Central memory CD8-positive, alpha-beta T cell (primary cell): Measurements from ENCODE around the gene GRID1.

Experiments used
- ATAC-seq: fragments of 150-1000 bp; cut with Tn5 transposase; replicated peaks from 2 replicates; pipeline ENCODE4 v1.10.0; 2022; ENCODE audit warnings: mild to moderate bottlenecking, moderate FRiP score, moderate number of reproducible peaks; ENCODE audit not compliant: poor library complexity, severe bottlenecking; ENCODE audit errors: extremely low read depth
- DNase-seq, 2 donors: peaks; one replicate each; pipeline ENCODE4 v3.0.0; 2021; ENCODE audit warnings: low spot score in 2 of 2
- H3K27ac Mint-ChIP-seq: one replicate; pipeline ENCODE4 v1.8.0; 2022; ENCODE audit warnings: low read depth, mild to moderate bottlenecking, moderate library complexity, mixed read lengths
- H3K27me3 Mint-ChIP-seq: one replicate; pipeline ENCODE4 v1.8.0; 2022; ENCODE audit warnings: mixed read lengths
- H3K36me3 Mint-ChIP-seq: one replicate; pipeline ENCODE4 v1.8.0; 2022; ENCODE audit warnings: mild to moderate bottlenecking, moderate library complexity, mixed read lengths; ENCODE audit not compliant: insufficient read depth
- H3K4me1 Mint-ChIP-seq: one replicate; pipeline ENCODE4 v1.8.0; 2022; ENCODE audit warnings: mixed read lengths
- H3K4me3 Mint-ChIP-seq: one replicate; pipeline ENCODE4 v1.8.0; 2022; ENCODE audit warnings: mild to moderate bottlenecking, moderate library complexity, mixed read lengths
- H3K9me3 Mint-ChIP-seq: one replicate; pipeline ENCODE4 v1.8.0; 2022; ENCODE audit warnings: mixed read lengths

GRID1 gene

DNA sequence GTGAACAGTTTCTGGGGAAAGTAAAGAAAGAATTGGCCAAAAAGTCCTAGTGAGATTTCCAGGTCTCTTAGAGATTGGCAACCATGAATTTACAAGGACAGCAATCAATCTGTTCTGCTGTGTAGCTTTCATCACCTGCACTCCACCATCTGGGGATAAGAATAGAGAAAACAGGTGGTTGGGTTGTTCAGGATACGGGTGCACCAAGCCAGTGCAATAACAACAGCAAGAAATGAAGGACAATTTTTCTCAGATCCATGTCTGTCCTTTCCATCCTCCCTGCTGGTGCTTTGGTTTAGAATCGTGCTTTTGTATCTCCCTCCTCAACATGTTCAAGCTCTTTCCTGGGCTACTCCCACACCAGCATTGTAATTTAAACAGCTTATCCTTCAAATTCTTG, 787.7 kb downstream of the GRID1 start:
- ATAC-seq, result no peak

GRCh38 chr10:85575441-85575840, 791.2 kb downstream of the GRID1 start:
- Mint-ChIP-seq H3K4me3 (no peak overlapping the region), H3K27ac (no peak overlapping the region), H3K27me3 (peaks cover 16% of the 10 kb centered on the region), H3K9me3 (no peaks in the 10 kb centered on the region), H3K4me1 (peaks cover 2% of the 10 kb centered on the region), H3K36me3 (no peaks in the 10 kb centered on the region)
- DNase-seq (no peak), ATAC-seq (no peak)

More for the DNA sequence above, 787.7 kb downstream of the GRID1 start:
- no peak for DNase-seq
- Mint-ChIP-seq H3K27ac (no peak overlapping the region), H3K4me3 (no peak overlapping the region), H3K36me3 (no peaks in the 10 kb centered on the region), H3K9me3 (no peaks in the 10 kb centered on the region), H3K4me1 (peaks cover 4% of the 10 kb centered on the region), H3K27me3 (peaks cover 16% of the 10 kb centered on the region)

- Mint-ChIP-seq H3K4me1 (no peaks in the 10 kb centered on the region), H3K36me3 (no peaks in the 10 kb centered on the region), H3K27me3 (no peaks in the 10 kb centered on the region), H3K27ac (no peak overlapping the region), H3K4me3 (no peak overlapping the region), H3K9me3 (no peaks in the 10 kb centered on the region)
- ATAC-seq (no peak), DNase-seq (no peak)
Measured at GRCh38 chr10:85570871-85571270, 795.7 kb downstream of the GRID1 start.

DNA sequence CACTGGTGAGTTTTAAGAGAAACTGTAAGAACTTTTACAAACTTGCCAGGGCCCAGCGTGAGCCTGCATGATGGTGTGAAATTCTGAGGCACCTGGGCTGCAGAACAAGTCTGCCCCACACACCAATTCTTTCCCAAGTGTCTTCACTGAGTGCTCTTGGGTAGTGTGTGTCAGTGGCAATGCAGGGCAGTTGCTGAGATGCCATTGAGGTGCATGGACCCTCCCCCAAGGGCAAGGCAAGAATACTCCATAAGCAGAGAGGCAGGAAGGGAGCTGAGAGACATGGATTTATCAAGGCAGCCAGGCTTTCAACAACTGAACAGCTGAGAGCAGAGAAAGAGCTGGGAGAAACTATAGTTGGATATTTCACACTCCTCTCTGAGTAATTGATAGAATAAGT, 801.2 kb downstream of the GRID1 start:
- H3K4me1 Mint-ChIP-seq, result no peaks in the 10 kb centered on the region
- H3K4me3 Mint-ChIP-seq, result no peak overlapping the region

DNA sequence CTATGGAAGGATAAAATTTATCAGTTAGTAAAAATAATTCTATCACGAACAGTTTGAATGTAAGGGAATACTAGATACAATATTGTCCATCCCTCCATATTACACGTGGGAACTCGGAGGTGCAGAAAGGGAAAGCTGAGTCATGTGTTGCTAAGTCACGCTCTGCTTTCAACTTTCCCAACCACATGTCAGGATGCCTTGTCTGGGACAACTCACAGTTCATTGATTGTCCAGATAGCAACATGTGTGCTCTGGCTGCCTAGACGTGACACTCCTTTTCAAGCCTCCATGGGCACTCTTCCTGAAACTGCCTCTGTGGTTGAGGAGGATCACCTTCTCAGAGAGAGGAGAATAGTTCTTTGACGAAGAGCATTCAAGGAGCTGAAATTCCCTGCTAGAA, 808.1 kb downstream of the GRID1 start:
- no peak for ATAC-seq
- H3K27ac Mint-ChIP-seq, result no peak overlapping the region

More for the DNA sequence above, 801.2 kb downstream of the GRID1 start:
- DNase-seq (no peak), ATAC-seq (no peak)
- Mint-ChIP-seq H3K27me3 (no peaks in the 10 kb centered on the region), H3K27ac (no peak overlapping the region), H3K9me3 (no peaks in the 10 kb centered on the region), H3K36me3 (no peaks in the 10 kb centered on the region)

DNA sequence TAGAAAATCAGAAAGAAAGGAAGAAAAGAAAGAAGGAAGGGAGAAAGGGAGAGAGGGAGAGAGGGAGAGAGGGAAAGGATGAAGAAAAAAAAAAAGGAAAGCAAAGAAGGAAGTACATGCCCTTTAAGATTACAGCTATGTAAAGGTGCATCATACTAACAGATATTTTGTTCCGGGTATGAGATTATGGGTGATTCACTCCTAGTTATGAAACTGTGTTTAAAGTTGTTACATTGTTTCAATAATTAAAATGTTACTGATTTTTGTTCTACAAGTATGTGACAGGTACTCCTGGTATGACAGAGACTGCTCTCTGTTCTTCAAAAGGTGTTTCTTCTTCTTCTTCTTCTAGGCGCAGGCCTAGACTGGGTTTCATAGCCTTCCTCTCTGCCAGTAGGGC, 808.9 kb downstream of the GRID1 start:
- Mint-ChIP-seq H3K27me3 (no peaks in the 10 kb centered on the region), H3K4me3 (no peak overlapping the region), H3K27ac (no peak overlapping the region), H3K4me1 (no peaks in the 10 kb centered on the region), H3K9me3 (no peaks in the 10 kb centered on the region), H3K36me3 (no peaks in the 10 kb centered on the region)
- ATAC-seq (no peak), DNase-seq (no peak)

More for the DNA sequence above, 808.1 kb downstream of the GRID1 start:
- H3K4me3 Mint-ChIP-seq, result no peak overlapping the region
- no peaks in the 10 kb centered on the region for H3K4me1 Mint-ChIP-seq
- H3K27me3 Mint-ChIP-seq, result no peaks in the 10 kb centered on the region
- no peaks in the 10 kb centered on the region for H3K9me3 Mint-ChIP-seq
- no peaks in the 10 kb centered on the region for H3K36me3 Mint-ChIP-seq
- DNase-seq, result no peak

- DNase-seq, result no peak
- no peak overlapping the region for H3K4me3 Mint-ChIP-seq
- H3K4me1 Mint-ChIP-seq, result no peaks in the 10 kb centered on the region
- no peak for ATAC-seq
- no peaks in the 10 kb centered on the region for H3K9me3 Mint-ChIP-seq
- H3K27me3 Mint-ChIP-seq, result no peaks in the 10 kb centered on the region
- H3K27ac Mint-ChIP-seq, result no peak overlapping the region
- no peaks in the 10 kb centered on the region for H3K36me3 Mint-ChIP-seq
Measured at GRCh38 chr10:85557077-85557476, 809.5 kb downstream of the GRID1 start.
